SK-N-MC (cell line): ENCODE measurements around the gene HMSD.
A peak's percentile ranks its signal among the peaks of the same experiment; 100 is the strongest.

Source experiments
- DNase-seq: peaks from one replicate; pipeline ENCODE4 v3.0.0-alpha.2; 2011; ENCODE audit warnings: low read depth, low spot score
- H3K27ac ChIP-seq: fragments of 200-600 bp; sonication (generic); 2 replicates; pipeline ENCODE4 v1.5.1; 2016; ENCODE audit warnings: mixed run types
- H3K36me3 ChIP-seq: fragments of 200-600 bp; sonication (generic); 2 replicates; pipeline ENCODE4 v1.6.1; 2017; ENCODE audit warnings: antibody characterized with exemption, low read length, mixed read lengths; ENCODE audit not compliant: insufficient read depth
- H3K4me3 ChIP-seq: fragments of 200-600 bp; sonication (generic); 2 replicates; pipeline ENCODE4 v1.5.1; 2016
- H3K9ac ChIP-seq: fragments of 200-600 bp; sonication (generic); 2 replicates; pipeline ENCODE4 v1.8.0; 2017; ENCODE audit warnings: mixed run types, mixed read lengths; ENCODE audit not compliant: insufficient read length
- H3K9me3 ChIP-seq: fragments of 200-600 bp; sonication (generic); 2 replicates; pipeline ENCODE4 v1.6.1; 2017; ENCODE audit warnings: low read depth, mild to moderate bottlenecking, antibody characterized with exemption, low read length, moderate library complexity, mixed read lengths
- EZH2 ChIP-seq: fragments of 200-600 bp; sonication (generic); IDR thresholded peaks from one replicate; pipeline ENCODE4 v1.6.1; 2017; ENCODE audit warnings: antibody characterized with exemption
- FOXP2 ChIP-seq: optimal IDR thresholded peaks from 2 replicates; pipeline ENCODE3; 2011; ENCODE audit warnings: mild to moderate bottlenecking, moderate library complexity; ENCODE audit not compliant: insufficient read depth; ENCODE audit errors: extremely low read length, control extremely low read depth
- POLR2AphosphoS5 ChIP-seq: IDR thresholded peaks from 2 replicates; pipeline ENCODE4 v1.6.1; 2012; ENCODE audit warnings: mild to moderate bottlenecking, low read depth, low read length, borderline replicate concordance

The HMSD gene

DNA sequence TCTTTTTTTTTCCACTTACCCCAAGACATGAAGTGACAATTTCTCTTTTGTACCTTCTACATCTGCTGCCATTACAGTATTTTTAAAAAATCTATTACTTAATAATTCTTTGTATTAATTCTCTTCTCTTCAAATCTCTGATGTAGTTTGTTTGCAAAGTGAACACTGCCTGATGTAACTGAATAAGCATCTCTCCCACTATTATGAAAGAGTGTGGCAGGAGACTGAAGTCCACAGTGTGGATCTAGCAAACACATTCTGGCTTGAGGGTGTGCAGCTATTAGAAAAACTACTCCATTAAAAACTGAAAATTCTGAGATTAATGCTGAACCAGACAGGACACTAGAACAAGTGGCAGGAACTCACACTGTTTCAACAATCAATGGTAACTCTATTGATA, 15.8 kb downstream of the HMSD start:
- no peak for TF ChIP-seq FOXP2
- TF ChIP-seq POLR2AphosphoS5 = no peak
- TF ChIP-seq EZH2 = no peak
- Histone ChIP-seq H3K27ac (no peak overlapping the region), H3K9me3 (no peaks in the 10 kb centered on the region), H3K4me3 (no peak overlapping the region), H3K9ac (no peak overlapping the region), H3K36me3 (peaks cover 37% of the 10 kb centered on the region; the same call in 1 of the 2 replicates)
- no peak for DNase-seq

GRCh38 chr18:63965716-63966330, 16.7 kb downstream of the HMSD start:
- Histone ChIP-seq H3K9ac (no peak overlapping the region), H3K9me3 (no peaks in the 10 kb centered on the region), H3K4me3 (no peak overlapping the region), H3K27ac (peak overlapping the region; percentile 36; the same call in 1 of the 2 replicates), H3K36me3 (peaks cover 30% of the 10 kb centered on the region; the same call in 1 of the 2 replicates)
- TF ChIP-seq FOXP2 (no peak), EZH2 (no peak), POLR2AphosphoS5 (no peak)
- DNase-seq = no peak

DNA sequence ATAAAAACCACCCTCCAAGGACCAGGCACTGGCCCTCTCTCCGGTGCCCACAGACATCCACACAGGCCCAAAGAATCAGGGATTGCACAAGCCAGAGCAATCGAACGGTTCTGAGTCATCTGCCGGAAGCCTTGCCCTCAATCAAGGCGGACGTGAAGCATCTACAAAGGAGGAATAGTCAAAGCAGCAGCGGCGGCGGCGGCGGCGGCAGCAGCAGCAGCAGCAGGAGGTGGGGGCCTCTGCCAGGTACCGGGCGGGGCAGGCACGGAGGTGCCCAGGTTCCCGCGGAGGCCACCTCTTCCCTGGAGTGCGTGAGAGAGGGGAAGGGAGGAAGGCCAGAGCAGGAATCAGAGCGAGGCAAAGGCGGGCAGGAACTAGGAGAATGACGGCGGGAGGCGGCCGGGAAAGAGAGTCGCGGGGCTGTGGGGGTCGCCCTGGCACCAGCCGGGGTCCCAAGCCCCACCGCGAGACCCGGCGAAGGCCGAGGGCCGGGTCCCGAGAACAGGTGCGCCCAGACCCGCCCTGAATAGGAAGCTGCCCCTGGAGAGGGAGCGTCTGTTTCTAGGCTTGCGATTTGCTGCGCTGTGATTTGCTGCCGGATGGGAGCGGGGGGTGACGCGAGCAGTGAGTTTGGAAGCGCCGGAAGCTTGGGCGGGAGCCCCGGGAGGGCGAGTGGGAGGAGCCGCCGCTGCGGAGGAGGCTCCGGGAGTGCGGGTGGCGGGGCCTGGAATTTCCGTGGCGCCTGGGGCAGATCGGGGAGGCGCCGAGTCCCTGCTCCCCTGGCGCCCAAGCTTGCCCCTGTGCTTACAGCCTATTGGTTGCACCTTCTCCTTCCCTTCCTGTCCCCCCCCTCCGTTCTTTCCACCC, 21.1 kb downstream of the HMSD start, which contains the start of gene SERPINB8:
Gene SERPINB8 (plus strand): TSS at position 140 of the 867 bp plus-strand sequence. CDS start 8,228 bp downstream, outside the sequence.
- peak; percentile 71 for DNase-seq
- Histone ChIP-seq H3K9ac (peak within 1 kb of the TSS; percentile 84), H3K36me3 (peaks cover 12% of the 10 kb centered on the region), H3K4me3 (peak within 1 kb of the TSS; percentile 91), H3K27ac (peak within 1 kb of the TSS; percentile 99), H3K9me3 (no peaks in the 10 kb centered on the region)
- TF ChIP-seq EZH2 = no peak
- TF ChIP-seq POLR2AphosphoS5 = peak; percentile 90
- TF ChIP-seq FOXP2 = peak; percentile 11

GRCh38 chr18:63970809-63971205, 21.7 kb downstream of the HMSD start:
- no peak for TF ChIP-seq POLR2AphosphoS5
- no peak for DNase-seq
- H3K9ac ChIP-seq = peak overlapping the region; percentile 70
- H3K27ac ChIP-seq = peak overlapping the region; percentile 99
- peaks cover 6% of the 10 kb centered on the region for H3K36me3 ChIP-seq
- H3K9me3 ChIP-seq = no peaks in the 10 kb centered on the region
- peak overlapping the region; percentile 91 for H3K4me3 ChIP-seq

- DNase-seq = no peak
- peak overlapping the region; percentile 70 for H3K9ac ChIP-seq
- TF ChIP-seq EZH2 = no peak
- no peak for TF ChIP-seq FOXP2
- no peak for TF ChIP-seq POLR2AphosphoS5
- peak overlapping the region; percentile 91 for H3K4me3 ChIP-seq
- peaks cover 6% of the 10 kb centered on the region for H3K36me3 ChIP-seq
- H3K27ac ChIP-seq = peak overlapping the region; percentile 99
- H3K9me3 ChIP-seq = no peaks in the 10 kb centered on the region
These were observed 22.4 kb downstream of the HMSD start for GRCh38 chr18:63971320-63972001.

GRCh38 chr18:63972002-63972376, 22.9 kb downstream of the HMSD start:
- no peaks in the 10 kb centered on the region for H3K9me3 ChIP-seq
- H3K9ac ChIP-seq = no peak overlapping the region
- no peak for DNase-seq
- no peak overlapping the region for H3K4me3 ChIP-seq
- peak overlapping the region; percentile 99 for H3K27ac ChIP-seq
- H3K36me3 ChIP-seq = peaks cover 6% of the 10 kb centered on the region
- TF ChIP-seq EZH2 = no peak

GRCh38 chr18:63974991-63975390, 25.9 kb downstream of the HMSD start:
- H3K4me3 ChIP-seq = no peak overlapping the region
- peak overlapping the region; percentile 82 for H3K27ac ChIP-seq
- no peak for DNase-seq
- no peaks in the 10 kb centered on the region for H3K9me3 ChIP-seq
- H3K36me3 ChIP-seq = peaks cover 4% of the 10 kb centered on the region
- TF ChIP-seq POLR2AphosphoS5 (no peak), FOXP2 (no peak), EZH2 (no peak)
- H3K9ac ChIP-seq = no peak overlapping the region

GRCh38 chr18:63975628-63976027, 26.5 kb downstream of the HMSD start:
- no peak for DNase-seq
- no peaks in the 10 kb centered on the region for H3K9me3 ChIP-seq
- H3K36me3 ChIP-seq = peaks cover 10% of the 10 kb centered on the region
- peak overlapping the region; percentile 51 for H3K9ac ChIP-seq
- H3K4me3 ChIP-seq = no peak overlapping the region
- no peak for TF ChIP-seq FOXP2
- TF ChIP-seq POLR2AphosphoS5 = no peak
- no peak for TF ChIP-seq EZH2
- peak overlapping the region; percentile 82 for H3K27ac ChIP-seq

- Histone ChIP-seq H3K27ac (no peak overlapping the region), H3K9ac (no peak overlapping the region), H3K4me3 (no peak overlapping the region), H3K9me3 (no peaks in the 10 kb centered on the region), H3K36me3 (peaks cover 23% of the 10 kb centered on the region)
- TF ChIP-seq EZH2 (no peak), FOXP2 (no peak)
- DNase-seq = no peak
These were observed 27.9 kb downstream of the HMSD start for GRCh38 chr18:63977040-63977439.
